ENCODE data around the gene AP3D1. TPM values are rescaled to one million over a fixed set of nuclear protein-coding genes. Genes with fewer than 3 reads are reported as not detected.

AP3D1 gene
- total and polyA plus RNA-seq, 12 donors = 51.3 to 193 (median 121) TPM

GRCh38 chr19:2142173-2142829 lies 9.1 kb downstream of the AP3D1 start:
- no peak for DNase-seq
- Histone ChIP-seq H3K27ac (no peak overlapping the region), H3K36me3 (replicated peaks in 1 of 2) (peaks cover 0 to 21% of the 10 kb centered on the region in 2 donors), H3K9me3 (replicated peaks in 1 of 3) (no peaks in the 10 kb centered on the region), H3K4me3 (no peak overlapping the region), H3K4me1 (replicated peaks in 1 of 2) (peaks cover 0 to 21% of the 10 kb centered on the region in 2 donors), H3K27me3 (no peaks in the 10 kb centered on the region)
- TF ChIP-seq CTCF (IDR thresholded peaks at IDR 0.05) = no peak
- TF ChIP-seq POLR2A (IDR thresholded peaks at IDR 0.05) = no peak
- 92 to 94% (median 93%) methylated on average over 15 of the region's 15 CpGs for WGBS, 4 donors
- intact Hi-C loops (cut with DNase I) = no loop called here

- Histone ChIP-seq H3K4me1 (replicated peaks in 1 of 2) (peaks cover 0 to 4% of the 10 kb centered on the region in 2 donors), H3K9me3 (replicated peaks in 1 of 3) (no peaks in the 10 kb centered on the region), H3K27me3 (no peaks in the 10 kb centered on the region), H3K36me3 (replicated peaks in 1 of 2) (peaks cover 0 to 39% of the 10 kb centered on the region in 2 donors), H3K4me3 (no peak overlapping the region), H3K27ac (no peak overlapping the region)
- DNase-seq = no peak
- no peak for TF ChIP-seq POLR2A (IDR thresholded peaks at IDR 0.05)
- no peak for TF ChIP-seq CTCF (IDR thresholded peaks at IDR 0.05)
- 77 to 83% (median 80%) methylated on average over 14 of the region's 14 CpGs for WGBS, 4 donors
- intact Hi-C loops (cut with DNase I) = no loop called here
Measured at GRCh38 chr19:2140138-2140569, 11.2 kb downstream of the AP3D1 start.

- no peak overlapping the region for H3K27ac ChIP-seq
- no peaks in the 10 kb centered on the region for H3K9me3 ChIP-seq (replicated peaks in 1 of 3)
- TF ChIP-seq CTCF (IDR thresholded peaks at IDR 0.05) (no peak), POLR2A (IDR thresholded peaks at IDR 0.05) (no peak)
- DNase-seq = no peak
- H3K27me3 ChIP-seq = no peaks in the 10 kb centered on the region
- intact Hi-C loops (cut with DNase I) = no loop called here
- no peak overlapping the region for H3K4me3 ChIP-seq
- 80 to 85% (median 83%) methylated on average over 11 to 22 of the region's 22 CpGs for WGBS, 4 donors
- peaks cover 0 to 40% of the 10 kb centered on the region in 2 donors for H3K36me3 ChIP-seq (replicated peaks in 1 of 2)
- no peaks in the 10 kb centered on the region for H3K4me1 ChIP-seq (replicated peaks in 1 of 2)
Measured at GRCh38 chr19:2139385-2140137, 11.8 kb downstream of the AP3D1 start.

GRCh38 chr19:2138061-2138728 lies 13.2 kb downstream of the AP3D1 start:
- Histone ChIP-seq H3K27me3 (no peaks in the 10 kb centered on the region), H3K4me3 (no peak overlapping the region), H3K36me3 (replicated peaks in 1 of 2) (peaks cover 0 to 40% of the 10 kb centered on the region in 2 donors), H3K4me1 (replicated peaks in 1 of 2) (no peaks in the 10 kb centered on the region), H3K9me3 (replicated peaks in 1 of 3) (no peaks in the 10 kb centered on the region), H3K27ac (no peak overlapping the region)
- 86 to 90% (median 86%) methylated on average over 20 to 23 of the region's 23 CpGs for WGBS, 4 donors
- intact Hi-C loops (cut with DNase I) = no loop called here
- TF ChIP-seq POLR2A (IDR thresholded peaks at IDR 0.05) (no peak), CTCF (IDR thresholded peaks at IDR 0.05) (no peak)
- DNase-seq = no peak
